Left ventricle myocardium inferior (tissue), 1 donor: ENCODE results near the gene CTSE. TPM values are rescaled to one million over a fixed set of nuclear protein-coding genes. Genes with fewer than 3 reads are reported as not detected.
"Not testable (repeated sequence)": the region's sequence is repeated elsewhere in the genome, so short reads cannot be mapped to it uniquely, and the experiment has no call there.

Experiments used
- DNase-seq: peaks from one replicate; pipeline ENCODE4 v3.0.0-alpha.2; 2020
- H3K27ac ChIP-seq: fragments of 200-600 bp; replicated peaks from 2 replicates; pipeline ENCODE4 v1.8.0; 2021
- H3K27me3 ChIP-seq: fragments of 200-600 bp; 2 replicates; pipeline ENCODE4 v1.8.0; 2021; ENCODE audit warnings: low read depth
- H3K36me3 ChIP-seq: fragments of 200-600 bp; 2 replicates; pipeline ENCODE4 v1.8.0; 2021
- H3K4me1 ChIP-seq: fragments of 200-600 bp; 2 replicates; pipeline ENCODE4 v1.8.0; 2021
- H3K4me3 ChIP-seq: fragments of 200-600 bp; 2 replicates; pipeline ENCODE4 v1.8.0; 2021; ENCODE audit warnings: mild to moderate bottlenecking, moderate library complexity
- H3K9me3 ChIP-seq: fragments of 200-600 bp; replicated peaks from 2 replicates; pipeline ENCODE4 v1.8.0; 2021
- CTCF ChIP-seq: fragments of 200-600 bp; IDR thresholded peaks from 2 replicates; pipeline ENCODE4 v1.8.0; 2021; ENCODE audit warnings: antibody characterized with exemption, mild to moderate bottlenecking, borderline replicate concordance
- intact Hi-C: fragments of 100-400 bp; cut with micrococcal nuclease; formaldehyde crosslinking; loops from one replicate; pipeline ENCODE4 v1.11.0; 2022
- total RNA-seq: library from RNA; stranded (reverse); fragmentation: NEBNext Ultra II Directional; extraction: Animal tissue kit (Norgen Biotek cat#: 25700); gene quantifications from one replicate; pipeline ENCODE4 v1.2.1, GENCODE V29; 2021
- donor health status: DM: no; HTN: yes; CAD: no; lungs with severe emphysema.

The CTSE gene
- total RNA-seq, 1 donor from 2014 or later, result not detected

DNA sequence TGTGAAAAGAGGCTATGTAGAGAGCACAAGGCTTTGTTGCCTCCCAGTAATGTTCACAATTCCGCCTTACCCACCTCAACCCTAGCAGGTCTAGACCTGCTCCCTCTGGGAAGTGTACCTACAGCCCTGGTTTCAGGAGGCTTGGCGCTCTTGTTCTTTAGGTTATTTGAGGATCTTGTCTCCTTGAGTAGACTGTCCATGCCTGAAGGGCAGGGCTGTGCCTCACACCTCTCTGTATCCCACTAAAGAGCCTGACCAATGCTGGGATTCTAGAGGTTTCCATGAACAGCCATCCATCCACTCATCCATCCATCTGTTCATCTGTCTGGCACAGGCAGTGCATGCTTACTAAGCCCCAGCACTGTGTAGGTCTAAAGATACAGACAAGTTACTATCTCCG is 21.5 kb downstream of the CTSE start:
- H3K27ac ChIP-seq, result peak overlapping the region; percentile 79
- peaks cover 54% of the 10 kb centered on the region for H3K4me1 ChIP-seq
- H3K27me3 ChIP-seq, result no peaks in the 10 kb centered on the region
- no peaks in the 10 kb centered on the region for H3K9me3 ChIP-seq
- no peak for TF ChIP-seq CTCF
- no peak for DNase-seq
- H3K36me3 ChIP-seq, result no peaks in the 10 kb centered on the region
- intact Hi-C loops, result no loop called here
- H3K4me3 ChIP-seq, result peak overlapping the region; percentile 61

GRCh38 chr1:206001476-206001888 is 22.2 kb downstream of the CTSE start:
- Histone ChIP-seq H3K4me3 (peak overlapping the region; percentile 19), H3K9me3 (no peaks in the 10 kb centered on the region), H3K4me1 (peaks cover 54% of the 10 kb centered on the region), H3K36me3 (no peaks in the 10 kb centered on the region), H3K27me3 (no peaks in the 10 kb centered on the region), H3K27ac (peak overlapping the region; percentile 38)
- intact Hi-C loops, result no loop called here
- no peak for TF ChIP-seq CTCF
- no peak for DNase-seq

- no peak for DNase-seq
- Histone ChIP-seq H3K36me3 (no peaks in the 10 kb centered on the region), H3K27me3 (no peaks in the 10 kb centered on the region), H3K4me1 (peaks cover 54% of the 10 kb centered on the region), H3K9me3 (no peaks in the 10 kb centered on the region), H3K4me3 (no peak overlapping the region), H3K27ac (no peak overlapping the region)
- intact Hi-C loops, result no loop called here
- TF ChIP-seq CTCF, result no peak
Measured at GRCh38 chr1:206000641-206001339, 22.9 kb downstream of the CTSE start.

GRCh38 chr1:205998457-205999241 is 25.0 kb downstream of the CTSE start:
- TF ChIP-seq CTCF, result no peak
- peak; percentile 35 for DNase-seq
- no peaks in the 10 kb centered on the region for H3K27me3 ChIP-seq
- no peak overlapping the region for H3K4me3 ChIP-seq
- intact Hi-C loops, result no loop called here
- H3K27ac ChIP-seq, result peak overlapping the region; percentile 36
- peaks cover 1% of the 10 kb centered on the region for H3K36me3 ChIP-seq
- no peaks in the 10 kb centered on the region for H3K9me3 ChIP-seq
- peaks cover 43% of the 10 kb centered on the region for H3K4me1 ChIP-seq

DNA sequence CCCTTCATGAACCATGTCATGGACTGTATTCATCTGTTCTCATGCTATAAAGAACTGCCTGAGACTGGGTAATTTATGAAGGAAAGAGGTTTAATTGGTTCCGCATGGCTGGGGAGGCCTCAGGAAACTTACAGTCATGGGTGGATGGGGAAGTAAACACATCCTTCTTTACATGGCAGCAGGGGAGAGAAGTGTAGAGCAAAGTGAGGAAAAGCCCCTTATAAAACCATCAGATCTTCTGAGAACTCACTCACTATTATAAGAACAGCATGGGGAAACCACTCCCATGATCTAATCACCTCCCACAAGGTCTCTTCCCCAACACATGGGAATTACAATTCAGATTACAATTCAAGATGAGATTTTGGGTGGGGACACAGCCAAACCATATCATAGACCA is 27.1 kb downstream of the CTSE start:
- H3K36me3 ChIP-seq, H3K4me3 ChIP-seq, H3K9me3 ChIP-seq, DNase-seq, H3K27me3 ChIP-seq, H3K27ac ChIP-seq, intact Hi-C loops: not testable (repeated sequence)
- H3K4me1 ChIP-seq, result peaks cover 31% of the 10 kb centered on the region

GRCh38 chr1:205994346-205994745 is 29.3 kb downstream of the CTSE start:
- DNase-seq, result no peak
- intact Hi-C loops, result no loop called here
- no peak for TF ChIP-seq CTCF
- H3K9me3 ChIP-seq, result no peaks in the 10 kb centered on the region
- no peak overlapping the region for H3K27ac ChIP-seq
- no peaks in the 10 kb centered on the region for H3K27me3 ChIP-seq
- no peak overlapping the region for H3K4me3 ChIP-seq
- H3K4me1 ChIP-seq, result peaks cover 21% of the 10 kb centered on the region
- peaks cover 3% of the 10 kb centered on the region for H3K36me3 ChIP-seq
